Measurements from ENCODE around the gene SLC38A10.

DNA sequence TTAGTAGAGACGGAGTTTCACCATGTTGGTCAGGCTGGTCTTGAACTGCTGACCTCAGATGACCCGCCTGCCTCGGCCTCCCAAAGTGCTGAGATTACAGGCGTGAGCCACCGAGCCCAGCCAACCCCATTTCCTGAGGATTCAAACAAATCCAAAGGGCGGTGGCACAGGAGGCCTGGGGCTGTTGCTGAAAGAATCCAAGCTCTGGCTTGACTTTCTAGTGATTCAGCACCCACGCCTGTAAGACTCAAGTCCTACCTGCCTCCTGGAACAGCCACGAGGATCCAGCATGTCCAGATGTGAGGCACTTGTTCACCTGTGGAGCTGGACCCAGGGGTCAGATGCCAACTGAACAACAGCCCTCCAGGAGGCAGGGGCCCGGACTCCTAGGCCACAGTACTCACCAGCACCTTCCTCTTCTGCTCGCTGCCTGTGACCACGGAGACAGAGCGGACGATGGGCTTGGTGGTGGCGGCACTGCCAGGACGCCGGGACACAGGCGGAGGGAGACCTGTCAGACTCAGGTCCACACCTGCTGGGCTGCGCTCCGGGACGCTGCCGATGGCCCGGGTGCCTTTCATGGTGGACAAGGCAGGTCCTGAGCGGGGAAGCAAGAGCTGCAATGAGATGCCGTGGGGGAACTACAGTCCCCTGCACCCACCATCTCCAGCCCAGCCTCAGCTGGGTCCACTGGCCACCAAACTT is 75.5 kb downstream of the SLC38A10 start:
- TF ChIP-seq, protein P1, sequence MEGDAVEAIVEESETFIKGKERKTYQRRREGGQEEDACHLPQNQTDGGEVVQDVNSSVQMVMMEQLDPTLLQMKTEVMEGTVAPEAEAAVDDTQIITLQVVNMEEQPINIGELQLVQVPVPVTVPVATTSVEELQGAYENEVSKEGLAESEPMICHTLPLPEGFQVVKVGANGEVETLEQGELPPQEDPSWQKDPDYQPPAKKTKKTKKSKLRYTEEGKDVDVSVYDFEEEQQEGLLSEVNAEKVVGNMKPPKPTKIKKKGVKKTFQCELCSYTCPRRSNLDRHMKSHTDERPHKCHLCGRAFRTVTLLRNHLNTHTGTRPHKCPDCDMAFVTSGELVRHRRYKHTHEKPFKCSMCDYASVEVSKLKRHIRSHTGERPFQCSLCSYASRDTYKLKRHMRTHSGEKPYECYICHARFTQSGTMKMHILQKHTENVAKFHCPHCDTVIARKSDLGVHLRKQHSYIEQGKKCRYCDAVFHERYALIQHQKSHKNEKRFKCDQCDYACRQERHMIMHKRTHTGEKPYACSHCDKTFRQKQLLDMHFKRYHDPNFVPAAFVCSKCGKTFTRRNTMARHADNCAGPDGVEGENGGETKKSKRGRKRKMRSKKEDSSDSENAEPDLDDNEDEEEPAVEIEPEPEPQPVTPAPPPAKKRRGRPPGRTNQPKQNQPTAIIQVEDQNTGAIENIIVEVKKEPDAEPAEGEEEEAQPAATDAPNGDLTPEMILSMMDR (IDR thresholded peaks at IDR 0.05): no peak
- no peak for TF ChIP-seq EP300 (IDR thresholded peaks at IDR 0.05)
